ENCODE data around the gene B3GNT8.
"Not testable (repeated sequence)": the region's sequence is repeated elsewhere in the genome, so short reads cannot be mapped to it uniquely, and the experiment has no call there.

The B3GNT8 gene

GRCh38 chr19:41426952-41427646 is at the start of gene B3GNT8:
Gene B3GNT8, minus strand, starts transcription at chr19:41427374. Its CDS starts 596 bp downstream, at chr19:41426778.
- DNase-seq (ENCODE audit: low spot score), result peak; percentile 94

GRCh38 chr19:41476583-41476982 is 49.4 kb upstream of the B3GNT8 start:
- no peak for DNase-seq (ENCODE audit: low spot score)

- not testable (repeated sequence) for DNase-seq (ENCODE audit: low spot score)
Observed at GRCh38 chr19:41463257-41464256, 36.4 kb upstream of the B3GNT8 start.

GRCh38 chr19:41462497-41462896 is 35.3 kb upstream of the B3GNT8 start:
- no peak for DNase-seq (ENCODE audit: low spot score)

- DNase-seq (ENCODE audit: low spot score), result no peak
Observed at GRCh38 chr19:41457241-41457640, 30.1 kb upstream of the B3GNT8 start.

- DNase-seq (ENCODE audit: low spot score), result no peak
Observed at GRCh38 chr19:41456342-41456918, 29.3 kb upstream of the B3GNT8 start.

GRCh38 chr19:41455936-41456335 is 28.8 kb upstream of the B3GNT8 start:
- DNase-seq (ENCODE audit: low spot score), result no peak

GRCh38 chr19:41452584-41453275 is 25.6 kb upstream of the B3GNT8 start:
- DNase-seq (ENCODE audit: low spot score), result no peak

- DNase-seq (ENCODE audit: low spot score), result no peak
Observed at GRCh38 chr19:41449865-41450178, 22.6 kb upstream of the B3GNT8 start.

GRCh38 chr19:41449079-41449864 is 22.1 kb upstream of the B3GNT8 start:
- DNase-seq (ENCODE audit: low spot score), result peak; percentile 89

GRCh38 chr19:41447732-41448332 is 20.7 kb upstream of the B3GNT8 start:
- DNase-seq (ENCODE audit: low spot score), result no peak

GRCh38 chr19:41445575-41445974 is 18.4 kb upstream of the B3GNT8 start:
- no peak for DNase-seq (ENCODE audit: low spot score)

GRCh38 chr19:41443813-41444455 is 16.8 kb upstream of the B3GNT8 start:
- peak; percentile 2 for DNase-seq (ENCODE audit: low spot score)

GRCh38 chr19:41442473-41443355 is 15.5 kb upstream of the B3GNT8 start, which contains the start of gene ERICH4:
Gene ERICH4, plus strand, starts transcription at chr19:41443156. Its CDS starts 14 bp downstream, at chr19:41443170.
- DNase-seq (ENCODE audit: low spot score), result peak; percentile 9

- DNase-seq (ENCODE audit: low spot score), result no peak
Observed at GRCh38 chr19:41441321-41441945, 14.3 kb upstream of the B3GNT8 start.

- DNase-seq (ENCODE audit: low spot score), result peak; percentile 99
Observed at GRCh38 chr19:41439441-41440222, 12.5 kb upstream of the B3GNT8 start, which contains the start of gene DMAC2. Gene DMAC2, minus strand, starts transcription at chr19:41439912. Its CDS starts 13 bp downstream, at chr19:41439899.

- DNase-seq (ENCODE audit: low spot score), result peak; percentile 0
Observed at GRCh38 chr19:41437944-41438574, 10.9 kb upstream of the B3GNT8 start.

GRCh38 chr19:41436674-41436951 is 9.4 kb upstream of the B3GNT8 start:
- no peak for DNase-seq (ENCODE audit: low spot score)
